Hepatocyte (in vitro differentiated cells): ENCODE measurements around the gene KRTAP10-9. TPM values are rescaled to one million over a fixed set of nuclear protein-coding genes. Genes with fewer than 3 reads are reported as not detected.

Experiments
- DNase-seq: peaks from one replicate; pipeline ENCODE4 v3.0.0-alpha.2; 2016; ENCODE audit warnings: low spot score
- H2AFZ ChIP-seq: fragments of 200-600 bp; sonication (generic); 2 replicates; pipeline ENCODE4 v1.6.0; 2016; ENCODE audit warnings: antibody characterized with exemption, mild to moderate bottlenecking
- H3K27ac ChIP-seq: fragments of 200-600 bp; sonication (generic); 2 replicates; pipeline ENCODE4 v1.5.1; 2016; ENCODE audit warnings: mild to moderate bottlenecking
- H3K27me3 ChIP-seq: fragments of 200-600 bp; sonication (generic); 2 replicates; pipeline ENCODE4 v1.6.1; 2016
- H3K36me3 ChIP-seq: fragments of 200-600 bp; sonication (generic); replicated peaks from 2 replicates; pipeline ENCODE4 v1.5.1; 2016; ENCODE audit warnings: low read depth; ENCODE audit not compliant: insufficient read depth
- H3K4me1 ChIP-seq: fragments of 200-600 bp; sonication (generic); 2 replicates; pipeline ENCODE4 v1.5.1; 2016; ENCODE audit warnings: mild to moderate bottlenecking, moderate library complexity; ENCODE audit not compliant: insufficient read depth
- H3K4me2 ChIP-seq: fragments of 200-600 bp; sonication (generic); 2 replicates; pipeline ENCODE4 v1.6.0; 2016
- H3K4me3 ChIP-seq: fragments of 200-600 bp; sonication (generic); 2 replicates; pipeline ENCODE4 v1.5.1; 2016; ENCODE audit warnings: mild to moderate bottlenecking
- H3K79me2 ChIP-seq: fragments of 200-600 bp; sonication (generic); 2 replicates; pipeline ENCODE4 v1.6.0; 2017; ENCODE audit warnings: mild to moderate bottlenecking
- H3K9me2 ChIP-seq: fragments of 200-600 bp; sonication (generic); replicated peaks from 2 replicates; pipeline ENCODE4 v1.6.0; 2017; ENCODE audit warnings: mild to moderate bottlenecking; ENCODE audit not compliant: insufficient read depth
- H3K9me3 ChIP-seq: fragments of 200-600 bp; sonication (generic); 2 replicates; pipeline ENCODE4 v1.5.1; 2016; ENCODE audit warnings: low read depth, mild to moderate bottlenecking
- H4K20me1 ChIP-seq: fragments of 200-600 bp; sonication (generic); 2 replicates; pipeline ENCODE4 v1.6.0; 2016; ENCODE audit warnings: mild to moderate bottlenecking; ENCODE audit not compliant: insufficient read depth, poor library complexity, severe bottlenecking
- EZH2 ChIP-seq: fragments of 200-600 bp; sonication (generic); IDR thresholded peaks from 2 replicates; pipeline ENCODE4 v1.6.1; 2016; ENCODE audit warnings: antibody characterized with exemption, mild to moderate bottlenecking, borderline replicate concordance
- EZH2phosphoT487 ChIP-seq: fragments of 200-600 bp; sonication (generic); IDR thresholded peaks from one replicate; pipeline ENCODE4 v1.6.1; 2018; ENCODE audit warnings: antibody characterized with exemption, mild to moderate bottlenecking, low read depth, moderate library complexity; ENCODE audit not compliant: unreplicated experiment, severe bottlenecking
- WGBS: methylation state at CpG from one replicate; pipeline ENCODE4 v1.1.6; 2016; ENCODE audit warnings: low lambda C conversion rate; ENCODE audit errors: missing lambda C conversion rate; 5-methylcytosine and 5-hydroxymethylcytosine counted together
- polyA plus RNA-seq: library from polyadenylated mRNA; unstranded; fragments of >200 nt; fragmentation: Nextera tagmentation; extraction: Ambion mirVana; gene quantifications from 2 replicates; pipeline ENCODE4 v1.2.1, GENCODE V29; 2016
- total RNA-seq: library from RNA; depleted of rRNA; stranded (reverse); fragments of >200 nt; gene quantifications from 2 replicates; pipeline ENCODE4 v1.2.3, GENCODE V29; 2014
- TF ChIP-seq, protein P1 (sequence below): fragments of 200-600 bp; sonication (generic); IDR thresholded peaks from 2 replicates; pipeline ENCODE4 v1.5.1; 2016; ENCODE audit warnings: antibody characterized with exemption, mild to moderate bottlenecking; ENCODE audit not compliant: poor library complexity

Gene KRTAP10-9
- total and polyA plus RNA-seq, 2 experiments from 2014 or later = not detected

DNA sequence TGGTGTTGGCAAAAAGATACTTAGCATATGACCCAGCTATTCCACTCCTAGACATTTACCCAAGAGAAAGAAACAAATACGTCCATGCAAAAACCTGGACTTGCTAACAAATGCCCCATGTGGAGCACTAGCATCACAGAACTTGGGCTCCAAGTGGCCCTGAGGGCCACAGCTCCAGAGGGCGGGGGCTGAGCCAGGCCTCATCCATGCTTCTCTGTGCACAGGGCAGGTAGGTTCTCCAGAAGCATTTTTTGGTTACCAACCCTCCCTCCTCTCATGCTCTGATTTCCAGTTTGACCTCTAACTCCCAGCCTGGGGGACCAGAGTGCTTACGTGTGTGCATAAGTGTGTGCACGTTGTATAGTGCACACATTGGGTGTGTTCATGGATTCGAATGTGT, 37.8 kb downstream of the KRTAP10-9 start:
- Histone ChIP-seq H3K36me3 (no peaks in the 10 kb centered on the region), H3K4me3 (no peak overlapping the region), H2AFZ (no peak overlapping the region), H3K4me2 (no peak overlapping the region), H3K9me2 (no peaks in the 10 kb centered on the region), H3K27ac (no peak overlapping the region), H3K4me1 (no peaks in the 10 kb centered on the region), H3K27me3 (no peaks in the 10 kb centered on the region), H3K9me3 (no peaks in the 10 kb centered on the region), H4K20me1 (no peaks in the 10 kb centered on the region), H3K79me2 (no peaks in the 10 kb centered on the region)
- no peak for DNase-seq
- WGBS = 88% methylated on average over 5 of the region's 5 CpGs
- no peak for TF ChIP-seq EZH2
- TF ChIP-seq, protein P1, sequence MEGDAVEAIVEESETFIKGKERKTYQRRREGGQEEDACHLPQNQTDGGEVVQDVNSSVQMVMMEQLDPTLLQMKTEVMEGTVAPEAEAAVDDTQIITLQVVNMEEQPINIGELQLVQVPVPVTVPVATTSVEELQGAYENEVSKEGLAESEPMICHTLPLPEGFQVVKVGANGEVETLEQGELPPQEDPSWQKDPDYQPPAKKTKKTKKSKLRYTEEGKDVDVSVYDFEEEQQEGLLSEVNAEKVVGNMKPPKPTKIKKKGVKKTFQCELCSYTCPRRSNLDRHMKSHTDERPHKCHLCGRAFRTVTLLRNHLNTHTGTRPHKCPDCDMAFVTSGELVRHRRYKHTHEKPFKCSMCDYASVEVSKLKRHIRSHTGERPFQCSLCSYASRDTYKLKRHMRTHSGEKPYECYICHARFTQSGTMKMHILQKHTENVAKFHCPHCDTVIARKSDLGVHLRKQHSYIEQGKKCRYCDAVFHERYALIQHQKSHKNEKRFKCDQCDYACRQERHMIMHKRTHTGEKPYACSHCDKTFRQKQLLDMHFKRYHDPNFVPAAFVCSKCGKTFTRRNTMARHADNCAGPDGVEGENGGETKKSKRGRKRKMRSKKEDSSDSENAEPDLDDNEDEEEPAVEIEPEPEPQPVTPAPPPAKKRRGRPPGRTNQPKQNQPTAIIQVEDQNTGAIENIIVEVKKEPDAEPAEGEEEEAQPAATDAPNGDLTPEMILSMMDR = no peak
- TF ChIP-seq EZH2phosphoT487 = no peak

DNA sequence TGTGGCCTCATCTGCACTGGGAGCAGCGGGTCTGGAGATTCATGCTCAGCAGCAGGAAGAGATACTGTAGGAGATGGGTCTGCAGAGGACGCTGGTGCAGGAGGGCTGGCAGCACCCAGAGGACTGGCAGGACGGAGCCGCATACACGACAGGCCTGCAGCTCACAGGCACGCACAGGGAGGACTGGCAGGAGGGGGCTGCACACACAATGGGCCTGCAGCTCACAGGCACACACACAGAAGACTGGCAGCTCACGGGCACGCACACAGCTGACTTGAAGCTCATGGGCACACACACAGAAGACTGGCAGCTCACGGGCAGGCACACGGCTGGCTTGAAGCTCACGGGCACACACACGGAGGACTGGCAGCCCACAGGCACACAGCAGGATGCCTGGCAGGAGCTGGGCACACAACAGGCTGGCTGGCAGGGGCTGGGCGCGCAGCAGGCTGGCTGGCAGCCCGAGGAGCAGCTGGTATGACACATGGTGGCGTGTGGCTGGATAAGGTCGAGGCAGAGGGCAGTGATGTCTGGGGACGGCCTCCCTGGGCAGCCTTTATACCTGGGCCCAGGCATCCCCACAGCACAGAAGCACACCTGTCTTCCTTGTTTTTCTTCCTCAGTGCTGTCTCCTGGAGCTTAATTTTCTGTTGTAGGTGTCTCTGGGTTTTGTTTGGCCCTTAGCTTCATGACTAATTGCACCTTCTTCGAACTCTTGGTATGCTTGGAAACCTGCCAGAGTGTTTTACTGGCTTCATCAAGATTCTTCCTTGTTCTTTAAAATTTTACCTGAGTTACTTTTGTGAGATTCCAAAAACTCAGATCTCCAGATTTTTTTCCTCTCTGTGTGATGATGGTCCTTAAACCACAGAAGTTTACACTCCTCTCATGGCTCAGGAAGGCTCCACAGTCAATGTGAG, 39.8 kb downstream of the KRTAP10-9 start, which contains the start of gene KRTAP12-2:
KRTAP12-2 (minus strand) TSS at position 527 of the 920 bp plus-strand sequence; CDS start at position 486, 41 bp downstream.
- H3K27ac ChIP-seq = no peak within 1 kb of the TSS
- no peaks in the 10 kb centered on the region for H3K4me1 ChIP-seq
- no peaks in the 10 kb centered on the region for H3K27me3 ChIP-seq
- H3K4me3 ChIP-seq = no peak within 1 kb of the TSS
- no peak within 1 kb of the TSS for H3K4me2 ChIP-seq
- H3K79me2 ChIP-seq = no peaks in the 10 kb centered on the region
- no peak for DNase-seq
- WGBS = 86% methylated on average over 19 of the region's 19 CpGs
- no peak within 1 kb of the TSS for H2AFZ ChIP-seq
- H3K36me3 ChIP-seq = no peaks in the 10 kb centered on the region
- H4K20me1 ChIP-seq = no peaks in the 10 kb centered on the region
- no peaks in the 10 kb centered on the region for H3K9me2 ChIP-seq
- peaks cover 3% of the 10 kb centered on the region for H3K9me3 ChIP-seq
- TF ChIP-seq, protein P1 = no peak
- TF ChIP-seq EZH2 (no peak), EZH2phosphoT487 (no peak)

DNA sequence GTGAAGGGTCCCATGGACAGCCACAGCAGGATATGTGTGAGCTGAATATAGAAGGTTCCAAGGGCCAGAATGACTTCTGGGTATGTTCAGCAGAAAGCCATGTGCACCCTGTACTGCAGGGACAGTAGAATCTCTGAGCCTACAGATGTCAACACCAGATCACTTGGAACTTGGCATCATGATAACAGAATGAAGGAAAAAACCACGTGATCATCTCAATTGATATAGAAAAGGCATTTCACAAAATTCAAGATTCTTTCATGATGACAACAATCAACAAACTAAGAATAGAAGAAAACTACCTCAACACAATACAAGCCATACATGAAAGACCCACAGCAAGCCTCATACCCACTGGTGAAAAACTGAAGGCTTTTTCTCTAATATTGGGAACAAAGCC, 40.7 kb downstream of the KRTAP10-9 start:
- no peaks in the 10 kb centered on the region for H3K27me3 ChIP-seq
- H3K9me3 ChIP-seq = peaks cover 4% of the 10 kb centered on the region
- DNase-seq = no peak
- H3K79me2 ChIP-seq = no peaks in the 10 kb centered on the region
- H3K9me2 ChIP-seq = no peaks in the 10 kb centered on the region
- H2AFZ ChIP-seq = no peak overlapping the region
- TF ChIP-seq, protein P1 = no peak
- TF ChIP-seq EZH2phosphoT487 = no peak
- TF ChIP-seq EZH2 = no peak
- H4K20me1 ChIP-seq = no peaks in the 10 kb centered on the region
- no peak overlapping the region for H3K27ac ChIP-seq
- no peaks in the 10 kb centered on the region for H3K36me3 ChIP-seq
- H3K4me3 ChIP-seq = no peak overlapping the region
- 96% methylated on average over 1 of the region's 1 CpG for WGBS
- H3K4me2 ChIP-seq = no peak overlapping the region
- no peaks in the 10 kb centered on the region for H3K4me1 ChIP-seq
